Islet of Langerhans (tissue), 1 donor: Measurements from ENCODE around the gene OOSP2.

Source experiments
- FAIRE-seq: peaks from one replicate; lab custom pipeline; 2011; peaks lifted over from hg19 to GRCh38; lab: Jason Lieb, UNC

OOSP2 gene

GRCh38 chr11:60080535-60080934, 40.3 kb downstream of the OOSP2 start:
- no peak for FAIRE-seq

- FAIRE-seq: no peak
These were observed 44.5 kb downstream of the OOSP2 start for GRCh38 chr11:60084631-60085273.

GRCh38 chr11:60085909-60086308, 45.7 kb downstream of the OOSP2 start:
- no peak for FAIRE-seq

GRCh38 chr11:60087239-60087638, 47.0 kb downstream of the OOSP2 start:
- no peak for FAIRE-seq

- FAIRE-seq: no peak
These were observed 48.2 kb downstream of the OOSP2 start, which contains the start of gene MS4A2 for GRCh38 chr11:60088364-60088763. TSS of gene MS4A2 (plus strand) at chr11:60088664. CDS start at chr11:60088766, 102 bp downstream.

- FAIRE-seq: peak; percentile 61
These were observed 55.4 kb downstream of the OOSP2 start for GRCh38 chr11:60095477-60096120.

- FAIRE-seq: no peak
These were observed 57.0 kb downstream of the OOSP2 start for GRCh38 chr11:60097189-60097588.
